Ishikawa (cell line): ENCODE data around the gene PAGE3.

Experiments
- CREB1 ChIP-seq: IDR thresholded peaks from 2 replicates; pipeline ENCODE4 v1.6.1; 2012; ENCODE audit warnings: low read depth
- EGR1 ChIP-seq: IDR thresholded peaks from 2 replicates; pipeline ENCODE4 v1.6.1; 2012
- EP300 ChIP-seq: IDR thresholded peaks from 2 replicates; pipeline ENCODE4 v1.6.1; 2012; ENCODE audit warnings: borderline replicate concordance
- RAD21 ChIP-seq: IDR thresholded peaks from 2 replicates; pipeline ENCODE4 v1.6.1; 2012; ENCODE audit warnings: low read depth
- TAF1 ChIP-seq: IDR thresholded peaks from 2 replicates; pipeline ENCODE4 v1.6.1; 2012; ENCODE audit warnings: low read depth, mild to moderate bottlenecking
- TCF12 ChIP-seq: IDR thresholded peaks from 2 replicates; pipeline ENCODE4 v1.6.1; 2012; ENCODE audit warnings: low read depth
- YY1 ChIP-seq: IDR thresholded peaks from 2 replicates; pipeline ENCODE4 v1.6.1; 2012; ENCODE audit warnings: low read depth
- ZBTB7A ChIP-seq: IDR thresholded peaks from 2 replicates; pipeline ENCODE4 v1.6.1; 2012; ENCODE audit warnings: low read depth

The PAGE3 gene

DNA sequence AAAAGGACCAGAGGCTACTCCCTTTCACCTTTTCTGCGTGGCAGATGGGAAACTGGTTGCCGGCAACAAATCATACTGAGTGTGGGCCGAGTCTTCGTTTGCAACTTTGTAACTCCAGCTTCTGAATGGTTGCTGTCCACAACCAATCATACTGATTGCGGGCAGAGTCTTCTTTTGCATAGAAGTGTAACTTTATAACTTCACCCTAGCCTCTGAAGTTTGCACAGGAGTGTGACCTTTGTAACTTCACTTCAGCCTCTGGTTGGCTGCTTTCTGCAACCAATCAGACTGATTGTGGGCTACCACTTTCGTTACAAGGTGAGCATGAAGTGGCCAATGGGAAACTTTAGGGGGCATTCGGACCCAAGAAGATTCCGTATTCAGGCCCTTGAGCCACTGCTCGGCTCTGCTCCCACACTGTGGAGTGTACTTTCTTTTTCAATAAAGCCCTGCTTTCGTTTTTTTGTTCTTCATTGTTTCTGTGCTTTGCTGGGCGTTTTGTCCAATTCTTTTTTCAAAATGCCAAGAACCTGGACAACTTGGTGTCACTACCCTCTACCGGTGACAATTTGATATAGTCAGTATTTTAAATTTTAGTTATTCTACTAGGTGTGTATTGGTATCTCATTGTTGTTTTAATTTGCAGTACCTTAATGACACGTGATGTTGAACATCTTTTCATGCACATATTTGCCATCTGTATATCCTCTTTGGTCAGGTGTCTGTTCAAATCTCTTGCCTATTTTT lies 53.6 kb downstream of the PAGE3 start:
- TF ChIP-seq EP300 (no peak), EGR1 (no peak), ZBTB7A (no peak), CREB1 (no peak), TAF1 (no peak), RAD21 (no peak), YY1 (no peak), TCF12 (no peak)
